SK-N-SH (cell line): ENCODE data around the gene KCND3. TPM values are rescaled to one million over a fixed set of nuclear protein-coding genes. Genes with fewer than 3 reads are reported as not detected.

Source experiments
- CTCF ChIA-PET: fragments of 300-600, 350-600 bp; formaldehyde crosslinking; extraction: SDS; loops from one replicate; lab custom pipeline; 2021; lab: Yijun Ruan, JAX
- POLR2A ChIA-PET: fragments of 350-600 bp; sonication (Branson Sonifier 250); formaldehyde crosslinking; extraction: SDS; loops from one replicate; lab custom pipeline; 2020; ENCODE audit warnings: antibody characterized with exemption, inconsistent platforms; lab: Yijun Ruan, JAX
- DNase-seq: peaks from one replicate; pipeline ENCODE4 v3.0.0; 2012
- H2AFZ ChIP-seq: fragments of 200-600 bp; sonication (generic); 2 replicates; pipeline ENCODE4 v1.8.1; 2016; ENCODE audit warnings: antibody characterized with exemption, mild to moderate bottlenecking, low read depth
- H3F3A ChIP-seq: fragments of 200-600 bp; sonication (generic); replicated peaks from 2 replicates; pipeline ENCODE3; 2016; ENCODE audit warnings: antibody characterized with exemption, mild to moderate bottlenecking; ENCODE audit not compliant: insufficient read depth
- H3K27ac ChIP-seq, 2 experiments: fragments of 200-500 bp in 1 of 2; fragments of 200-600 bp in 1 of 2; sonication (Bioruptor generic) in 1 of 2; sonication (generic), shearing (Covaris generic) in 1 of 2; 2 replicates each; pipeline versions ENCODE4 v1.5.1 to v1.6.1; 2014 to 2016; ENCODE audit warnings: low read depth in 2 of 2, inconsistent platforms in 1 of 2, low read length in 1 of 2, mild to moderate bottlenecking in 1 of 2, mixed read lengths in 1 of 2
- H3K27me3 ChIP-seq: fragments of 200-600 bp; sonication (generic), shearing (Covaris generic); 2 replicates; pipeline ENCODE4 v1.6.1; 2016; ENCODE audit warnings: mixed run types; ENCODE audit not compliant: insufficient read depth
- H3K36me3 ChIP-seq, 2 experiments: fragments of 200-500 bp in 1 of 2; fragments of 200-600 bp in 1 of 2; sonication (Bioruptor generic) in 1 of 2; sonication (generic) in 1 of 2; replicated peaks in 1 of 2; 2 replicates each; pipeline versions ENCODE3 to v1.5.1; 2014 to 2016; ENCODE audit warnings: low read length in 1 of 2, mild to moderate bottlenecking in 1 of 2; ENCODE audit not compliant: insufficient read depth in 2 of 2, control insufficient read depth in 1 of 2
- H3K4me1 ChIP-seq, 2 experiments: fragments of 200-500 bp in 1 of 2; fragments of 200-600 bp in 1 of 2; sonication (Bioruptor generic) in 1 of 2; sonication (generic), shearing (Covaris generic) in 1 of 2; 2 replicates each; pipeline versions ENCODE4 v1.5.1 to v1.6.1; 2014 to 2016; ENCODE audit warnings: low read depth in 1 of 2, low read length in 1 of 2, mixed run types in 1 of 2; ENCODE audit not compliant: insufficient read depth in 2 of 2, control insufficient read depth in 1 of 2
- H3K4me2 ChIP-seq: fragments of 200-600 bp; sonication (generic), shearing (Covaris generic); 2 replicates; pipeline ENCODE4 v1.6.1; 2017; ENCODE audit warnings: mixed run types
- H3K4me3 ChIP-seq, 2 experiments: fragments of 200-500 bp in 1 of 2; fragments of 200-600 bp in 1 of 2; sonication (Bioruptor generic) in 1 of 2; sonication (generic), shearing (Covaris generic) in 1 of 2; 2 replicates each; pipeline versions ENCODE4 v1.5.1 to v1.8.1; 2014 to 2016; ENCODE audit warnings: low read depth in 2 of 2, inconsistent platforms in 1 of 2, low read length in 1 of 2, mild to moderate bottlenecking in 1 of 2, mixed read lengths in 1 of 2, moderate library complexity in 1 of 2
- H3K79me2 ChIP-seq: fragments of 200-600 bp; sonication (generic); 2 replicates; pipeline ENCODE4 v1.8.1; 2017; ENCODE audit warnings: mild to moderate bottlenecking; ENCODE audit not compliant: insufficient read depth
- H3K9ac ChIP-seq: fragments of 200-600 bp; sonication (generic); 2 replicates; pipeline ENCODE4 v1.6.1; 2017; ENCODE audit warnings: mixed run types
- H3K9me2 ChIP-seq: fragments of 200-600 bp; sonication (generic); 2 replicates; pipeline ENCODE4 v1.6.1; 2017; ENCODE audit warnings: mixed run types
- H3K9me3 ChIP-seq: fragments of 200-600 bp; sonication (generic); 2 replicates; pipeline ENCODE4 v1.6.1; 2017; ENCODE audit warnings: mixed run types, mild to moderate bottlenecking, moderate library complexity
- H4K20me1 ChIP-seq: fragments of 200-600 bp; sonication (generic); 2 replicates; pipeline ENCODE4 v1.6.1; 2017; ENCODE audit warnings: mild to moderate bottlenecking, mixed run types; ENCODE audit not compliant: insufficient read depth
- CHD2 ChIP-seq: fragments of 150-350 bp; IDR thresholded peaks from 2 replicates; pipeline ENCODE4 v1.6.1; 2018; ENCODE audit warnings: low read length; ENCODE audit not compliant: partially characterized antibody
- CTCF ChIP-seq: fragments of 200-600 bp; sonication (generic); IDR thresholded peaks from 2 replicates; pipeline ENCODE4 v1.6.1; 2017; ENCODE audit warnings: antibody characterized with exemption, mild to moderate bottlenecking, moderate library complexity
- EP300 ChIP-seq, 2 experiments: IDR thresholded peaks; 2 replicates each; pipeline versions ENCODE4 v1.4.0 to v1.6.1; 2012; ENCODE audit warnings: borderline replicate concordance in 1 of 2, low read depth in 1 of 2, low read length in 1 of 2
- EZH2phosphoT487 ChIP-seq: fragments of 200-600 bp; sonication (generic); IDR thresholded peaks from 2 replicates; pipeline ENCODE4 v1.6.1; 2017; ENCODE audit warnings: low read depth, mixed run types, mild to moderate bottlenecking, antibody characterized with exemption, moderate library complexity, borderline replicate concordance
- FOSL2 ChIP-seq: IDR thresholded peaks from 2 replicates; pipeline ENCODE4 v1.4.0; 2012; ENCODE audit warnings: low read depth, mild to moderate bottlenecking, moderate library complexity, borderline replicate concordance
- FOXJ3 ChIP-seq: sonication (generic); formaldehyde crosslinking; IDR thresholded peaks from 2 replicates; pipeline ENCODE4 v1.5.1; 2020; ENCODE audit warnings: mild to moderate bottlenecking, missing genetic modification reagents
- FOXM1 ChIP-seq: IDR thresholded peaks from 2 replicates; pipeline ENCODE4 v1.4.0; 2012; ENCODE audit warnings: low read depth, mild to moderate bottlenecking
- IRF3 ChIP-seq: fragments of 150-350 bp; IDR thresholded peaks from 2 replicates; pipeline ENCODE4 v1.6.1; 2016; ENCODE audit warnings: mild to moderate bottlenecking, low read depth, low read length
- MAX ChIP-seq: IDR thresholded peaks from 2 replicates; pipeline ENCODE4 v1.4.0; 2012; ENCODE audit warnings: low read depth
- MEF2A ChIP-seq: IDR thresholded peaks from 2 replicates; pipeline ENCODE4 v1.4.0; 2012; ENCODE audit warnings: low read depth, borderline replicate concordance
- PBX3 ChIP-seq: IDR thresholded peaks from 2 replicates; pipeline ENCODE4; 2012
- POLR2AphosphoS5 ChIP-seq: IDR thresholded peaks from 2 replicates; pipeline ENCODE4 v1.6.1; 2012; ENCODE audit warnings: low read depth, low read length
- RAD21 ChIP-seq: IDR thresholded peaks from 2 replicates; pipeline ENCODE4 v1.6.1; 2012; ENCODE audit warnings: mild to moderate bottlenecking, low read length
- RCOR1 ChIP-seq: fragments of 150-350 bp; IDR thresholded peaks from 2 replicates; pipeline ENCODE4 v1.6.1; 2017; ENCODE audit warnings: antibody characterized with exemption, low read length
- REST ChIP-seq: IDR thresholded peaks from 2 replicates; pipeline ENCODE4 v1.6.1; 2012; ENCODE audit warnings: mild to moderate bottlenecking, low read depth, low read length, moderate library complexity
- SIN3A ChIP-seq: IDR thresholded peaks from 2 replicates; pipeline ENCODE4 v1.6.1; 2012; ENCODE audit warnings: low read depth, mild to moderate bottlenecking, low read length, moderate library complexity, borderline replicate concordance
- SMC3 ChIP-seq: IDR thresholded peaks from 2 replicates; pipeline ENCODE4 v1.6.1; 2012; ENCODE audit warnings: low read depth, low read length, improper control_type of control experiment
- USF2 ChIP-seq: fragments of 150-350 bp; IDR thresholded peaks from 2 replicates; pipeline ENCODE4 v1.6.1; 2017; ENCODE audit warnings: antibody characterized with exemption, low read length, low read depth, borderline replicate concordance
- YY1 ChIP-seq: IDR thresholded peaks from 2 replicates; pipeline ENCODE4 v1.4.0; 2012; ENCODE audit warnings: low read depth, mild to moderate bottlenecking
- WGBS: methylation state at CpG from one replicate; pipeline ENCODE4 v1.1.6; 2017; ENCODE audit warnings: low lambda C conversion rate; 5-methylcytosine and 5-hydroxymethylcytosine counted together
- polyA plus RNA-seq, 3 experiments: library from polyadenylated mRNA; depleted of rRNA; stranded (reverse); fragments of >200 nt; gene quantifications; 2 replicates each; pipeline ENCODE4 v1.2.3, GENCODE V29; 2012

KCND3 gene
- polyA plus RNA-seq, 1 of the 3 experiments (the other 2 are of a cell fraction) = not detected

GRCh38 chr1:111938536-111938935 lies 50.9 kb downstream of the KCND3 start:
- WGBS = 43% methylated on average over 3 of the region's 3 CpGs
- no peaks in the 10 kb centered on the region for H3K79me2 ChIP-seq
- no peak overlapping the region for H3K9ac ChIP-seq
- H3K9me3 ChIP-seq = no peaks in the 10 kb centered on the region
- no peak overlapping the region for H3K4me2 ChIP-seq
- no peak overlapping the region for H2AFZ ChIP-seq
- no peaks in the 10 kb centered on the region for H3F3A ChIP-seq
- no peaks in the 10 kb centered on the region for H4K20me1 ChIP-seq
- no peaks in the 10 kb centered on the region for H3K27me3 ChIP-seq
- CTCF ChIA-PET = no interaction called here
- POLR2A ChIA-PET = no interaction called here
- no peak for DNase-seq
- no peaks in the 10 kb centered on the region; a peak in 1 of 4 replicates for H3K4me1 ChIP-seq
- no peaks in the 10 kb centered on the region for H3K9me2 ChIP-seq
- no peak for TF ChIP-seq CHD2
- TF ChIP-seq POLR2AphosphoS5 = no peak
- no peak for TF ChIP-seq RAD21
- no peak for TF ChIP-seq YY1
- TF ChIP-seq FOXM1 = no peak
- TF ChIP-seq FOSL2 = no peak
- TF ChIP-seq PBX3 = no peak
- no peak for TF ChIP-seq EZH2phosphoT487
- TF ChIP-seq MAX = no peak
- TF ChIP-seq EP300 (IDR thresholded peaks at IDR 0.05; ENCODE audit: borderline replicate concordance in 1 of 2, low read depth in 1 of 2, low read length in 1 of 2) = no peak
- TF ChIP-seq SIN3A = no peak
- TF ChIP-seq FOXJ3 = no peak
- no peak overlapping the region for H3K4me3 ChIP-seq
- no peak overlapping the region for H3K27ac ChIP-seq
- no peaks in the 10 kb centered on the region for H3K36me3 ChIP-seq

- H3K36me3 ChIP-seq = no peaks in the 10 kb centered on the region
- no peak for DNase-seq
- TF ChIP-seq RCOR1 (no peak), FOSL2 (no peak), REST (no peak), MEF2A (no peak), FOXJ3 (no peak), IRF3 (no peak), RAD21 (no peak), EZH2phosphoT487 (no peak), CTCF (no peak), SMC3 (no peak), USF2 (no peak)
Observed at GRCh38 chr1:111938123-111938522, 51.3 kb downstream of the KCND3 start.

More at GRCh38 chr1:111938123-111938522, 51.3 kb downstream of the KCND3 start:
- CTCF ChIA-PET = no interaction called here
- POLR2A ChIA-PET = no interaction called here
- Histone ChIP-seq H2AFZ (no peak overlapping the region), H3K4me2 (no peak overlapping the region), H3K4me1 (no peaks in the 10 kb centered on the region; a peak in 1 of 4 replicates), H3K79me2 (no peaks in the 10 kb centered on the region), H3K4me3 (no peak overlapping the region), H3K27ac (no peak overlapping the region), H3F3A (no peaks in the 10 kb centered on the region), H4K20me1 (no peaks in the 10 kb centered on the region), H3K9me3 (no peaks in the 10 kb centered on the region), H3K9me2 (no peaks in the 10 kb centered on the region), H3K9ac (no peak overlapping the region), H3K27me3 (no peaks in the 10 kb centered on the region)
- WGBS = 6% methylated on average over 1 of the region's 1 CpG
